C4-2B (cell line): ENCODE results near the gene CTNNBIP1.

ENCODE experiments used
- ZFX ChIP-seq: fragments of 450-650 bp; IDR thresholded peaks from 2 replicates; pipeline ENCODE4 v1.6.1; 2017
- TF ChIP-seq, protein P1 (sequence below): fragments of 450-650 bp; conservative IDR thresholded peaks from 2 replicates; pipeline ENCODE4 v1.5.1; 2017; ENCODE audit warnings: mild to moderate bottlenecking

DNA sequence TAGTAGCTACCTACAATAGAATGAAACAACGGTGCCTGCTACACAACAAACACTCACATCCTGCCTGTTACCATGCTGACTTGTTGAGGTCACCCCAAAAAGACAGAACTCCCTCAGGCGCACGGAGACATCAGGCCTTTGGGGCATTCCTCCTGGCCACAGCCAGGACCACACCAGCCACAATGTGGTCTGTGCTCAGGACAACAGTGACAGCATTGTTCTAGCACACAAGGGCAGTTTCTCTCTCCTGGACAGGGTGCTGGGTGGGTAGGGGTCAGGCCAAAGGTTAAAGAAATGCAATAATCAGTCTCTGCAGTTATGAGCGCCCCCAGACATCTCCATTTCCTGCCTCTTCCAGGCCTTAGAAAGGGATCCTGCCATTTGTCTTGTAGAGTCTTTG lies 39.5 kb downstream of the CTNNBIP1 start:
- TF ChIP-seq, protein P1, sequence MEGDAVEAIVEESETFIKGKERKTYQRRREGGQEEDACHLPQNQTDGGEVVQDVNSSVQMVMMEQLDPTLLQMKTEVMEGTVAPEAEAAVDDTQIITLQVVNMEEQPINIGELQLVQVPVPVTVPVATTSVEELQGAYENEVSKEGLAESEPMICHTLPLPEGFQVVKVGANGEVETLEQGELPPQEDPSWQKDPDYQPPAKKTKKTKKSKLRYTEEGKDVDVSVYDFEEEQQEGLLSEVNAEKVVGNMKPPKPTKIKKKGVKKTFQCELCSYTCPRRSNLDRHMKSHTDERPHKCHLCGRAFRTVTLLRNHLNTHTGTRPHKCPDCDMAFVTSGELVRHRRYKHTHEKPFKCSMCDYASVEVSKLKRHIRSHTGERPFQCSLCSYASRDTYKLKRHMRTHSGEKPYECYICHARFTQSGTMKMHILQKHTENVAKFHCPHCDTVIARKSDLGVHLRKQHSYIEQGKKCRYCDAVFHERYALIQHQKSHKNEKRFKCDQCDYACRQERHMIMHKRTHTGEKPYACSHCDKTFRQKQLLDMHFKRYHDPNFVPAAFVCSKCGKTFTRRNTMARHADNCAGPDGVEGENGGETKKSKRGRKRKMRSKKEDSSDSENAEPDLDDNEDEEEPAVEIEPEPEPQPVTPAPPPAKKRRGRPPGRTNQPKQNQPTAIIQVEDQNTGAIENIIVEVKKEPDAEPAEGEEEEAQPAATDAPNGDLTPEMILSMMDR: no peak
- no peak for TF ChIP-seq ZFX
